IPS-NIHi7 (cell line): ENCODE data around the gene BUD23.
"Not testable (repeated sequence)": the region's sequence is repeated elsewhere in the genome, so short reads cannot be mapped to it uniquely, and the experiment has no call there.

ENCODE experiments used
- DNase-seq: peaks from one replicate; pipeline ENCODE4 v3.0.0; 2012; ENCODE audit warnings: mixed read lengths; ENCODE audit errors: extremely low spot score

Gene BUD23

GRCh38 chr7:73668103-73668885 lies 15.1 kb upstream of the BUD23 start:
- DNase-seq = no peak

DNA sequence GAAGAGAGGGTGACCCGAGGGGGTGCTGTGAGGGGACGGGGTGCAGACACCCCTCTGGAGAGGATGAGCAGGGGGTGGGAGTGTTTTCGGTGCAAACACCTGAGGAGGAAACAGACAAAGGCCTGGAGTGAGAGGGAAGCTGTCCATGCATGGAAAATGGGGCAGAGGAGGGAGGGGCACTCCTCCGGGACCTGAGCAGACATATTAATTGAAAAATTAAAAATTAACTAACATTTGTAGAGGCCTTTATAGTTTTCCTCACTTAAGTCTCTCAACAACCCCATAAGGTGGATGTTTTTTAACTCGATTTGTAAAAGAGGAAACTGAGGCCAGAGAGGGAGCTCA lies 14.5 kb upstream of the BUD23 start:
- DNase-seq = no peak

DNA sequence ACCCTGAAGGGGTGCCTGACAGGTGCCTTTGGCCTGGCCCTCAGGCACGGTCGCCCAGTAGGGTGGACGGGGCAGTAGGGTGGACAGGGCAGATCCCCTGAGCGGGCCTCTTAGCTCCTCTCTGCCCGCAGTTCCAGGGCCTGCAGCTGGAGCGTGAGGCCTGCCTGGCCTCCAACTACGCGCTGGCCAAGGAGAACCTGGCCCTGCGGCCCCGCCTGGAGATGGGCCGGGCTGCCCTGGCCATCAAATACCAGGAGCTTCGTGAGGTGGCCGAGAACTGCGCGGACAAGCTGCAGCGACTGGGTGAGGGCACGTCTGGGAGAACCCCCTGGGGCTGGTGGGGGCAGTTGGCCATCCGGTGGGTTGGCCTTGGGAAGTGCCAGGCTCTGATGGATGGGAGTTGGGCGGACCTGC lies 14.1 kb upstream of the BUD23 start:
- DNase-seq = no peak

DNA sequence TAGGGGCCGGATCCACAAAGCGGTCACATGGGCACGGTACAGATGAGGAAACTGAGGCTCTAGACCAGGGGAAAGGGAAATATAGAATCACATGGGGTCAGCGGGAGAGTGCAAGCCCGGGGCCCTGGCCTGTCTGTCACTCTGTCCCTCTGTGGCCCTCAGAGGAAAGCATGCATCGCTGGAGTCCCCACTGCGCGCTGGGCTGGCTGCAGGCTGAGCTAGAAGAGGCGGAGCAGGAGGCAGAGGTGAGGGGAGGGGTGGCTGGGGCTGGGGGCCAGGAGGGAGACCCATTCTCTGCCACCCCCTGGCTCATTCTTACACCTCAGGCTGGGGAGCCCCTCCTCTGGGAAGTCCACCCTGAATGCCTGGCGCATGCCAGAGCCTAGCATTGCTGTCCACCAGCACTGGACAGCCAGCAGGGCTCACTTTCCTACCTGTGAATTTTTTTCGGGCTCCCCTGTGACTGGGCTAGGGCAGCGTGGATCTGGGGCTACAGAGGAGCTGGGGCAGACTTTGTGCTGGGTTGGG lies 13.5 kb upstream of the BUD23 start:
- DNase-seq = no peak

GRCh38 chr7:73671322-73671661 lies 12.1 kb upstream of the BUD23 start:
- DNase-seq = no peak

- no peak for DNase-seq
Measured at GRCh38 chr7:73671857-73672445, 11.4 kb upstream of the BUD23 start.

DNA sequence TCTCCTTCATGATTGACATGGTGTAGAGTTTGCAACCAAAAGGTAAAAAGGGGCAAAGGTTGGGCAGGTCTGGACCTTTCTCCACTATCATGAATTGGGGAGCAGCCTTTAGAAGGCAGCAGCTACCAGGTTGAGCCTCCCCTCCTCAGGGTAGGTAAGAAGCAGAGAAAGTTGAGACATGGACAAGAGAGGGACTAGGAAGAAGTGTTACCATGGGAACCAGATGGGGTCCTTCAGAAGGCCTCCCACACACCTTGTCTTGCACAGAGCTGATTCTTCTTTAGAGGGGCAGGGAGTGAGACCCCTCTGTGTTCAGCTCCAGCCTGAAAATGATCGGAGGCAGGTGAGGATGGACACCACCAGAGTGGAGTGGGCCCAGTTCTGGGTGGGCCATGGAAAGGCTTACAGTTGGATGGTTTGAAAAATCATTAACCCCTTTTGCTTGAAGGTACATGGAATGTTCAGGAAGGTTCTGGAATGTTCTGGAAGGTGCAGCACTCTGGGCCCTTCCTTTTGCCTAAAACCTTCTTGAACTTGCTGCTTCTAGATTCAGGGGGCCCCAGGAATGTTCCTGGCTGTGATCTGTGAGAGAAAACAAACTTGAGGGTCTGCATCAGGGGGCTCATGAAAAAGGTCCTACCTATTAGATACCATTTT lies 8.8 kb upstream of the BUD23 start:
- DNase-seq = no peak

DNA sequence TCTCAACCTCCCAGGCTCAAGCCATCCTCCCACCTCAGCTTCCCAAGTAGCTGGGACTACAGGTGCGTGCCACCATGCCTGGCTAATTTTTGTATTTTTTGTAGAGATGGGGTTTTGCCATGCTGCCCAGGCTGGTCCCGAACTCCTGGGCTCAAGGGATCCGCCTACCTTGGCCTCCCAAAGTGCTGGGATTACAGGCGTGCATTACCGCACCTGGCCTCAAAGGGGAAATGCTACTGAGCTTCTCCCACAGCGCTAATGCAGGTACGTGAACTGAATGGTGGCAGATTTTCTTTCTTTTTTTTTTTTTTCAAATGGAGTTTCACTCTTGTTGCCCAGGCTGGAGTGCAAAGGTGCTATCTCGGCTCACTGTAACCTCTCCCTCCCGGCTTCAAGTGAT lies 7.3 kb upstream of the BUD23 start:
- not testable (repeated sequence) for DNase-seq

DNA sequence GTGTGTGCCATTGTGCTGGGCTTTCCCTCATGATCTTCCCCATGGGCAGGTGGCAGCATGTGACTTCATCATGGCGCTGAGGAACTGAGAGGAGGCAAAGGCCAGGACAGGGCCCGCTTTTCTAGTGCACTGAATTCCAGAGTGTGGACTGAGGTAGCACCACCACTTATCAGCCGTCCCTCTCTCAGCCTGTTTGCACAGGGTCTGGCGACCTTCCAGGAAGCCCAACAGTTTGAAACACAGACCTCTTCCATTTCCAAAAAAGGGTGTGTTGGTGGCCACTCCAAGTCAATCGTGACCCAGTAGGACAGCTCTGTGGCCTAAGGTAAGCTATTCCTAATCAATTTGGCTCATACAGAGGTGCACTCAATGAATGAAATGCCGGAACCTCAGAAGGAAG lies 4.5 kb upstream of the BUD23 start:
- no peak for DNase-seq

GRCh38 chr7:73679709-73680108 lies 3.7 kb upstream of the BUD23 start:
- no peak for DNase-seq

DNA sequence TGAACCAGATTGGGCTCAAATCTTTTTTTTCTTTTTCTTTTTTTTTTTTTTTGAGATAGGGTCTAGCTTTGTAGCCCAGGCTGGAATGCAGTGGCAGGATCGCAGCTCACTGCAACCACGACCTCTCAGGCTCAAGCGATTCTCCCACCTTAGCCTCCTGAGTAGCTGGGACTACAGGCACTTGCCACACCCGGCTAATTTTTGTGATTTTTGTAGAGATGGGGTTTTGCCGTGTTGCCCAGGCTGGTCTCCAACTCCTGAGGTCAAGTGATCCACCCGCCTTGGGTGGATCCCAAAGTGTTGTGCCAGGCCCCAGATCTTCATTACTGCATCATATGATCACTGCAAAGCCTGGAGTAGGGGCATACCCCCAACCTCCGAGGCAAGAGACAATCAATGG lies 2.9 kb upstream of the BUD23 start:
- DNase-seq = no peak

GRCh38 chr7:73681031-73681430 lies 2.4 kb upstream of the BUD23 start:
- DNase-seq = no peak

DNA sequence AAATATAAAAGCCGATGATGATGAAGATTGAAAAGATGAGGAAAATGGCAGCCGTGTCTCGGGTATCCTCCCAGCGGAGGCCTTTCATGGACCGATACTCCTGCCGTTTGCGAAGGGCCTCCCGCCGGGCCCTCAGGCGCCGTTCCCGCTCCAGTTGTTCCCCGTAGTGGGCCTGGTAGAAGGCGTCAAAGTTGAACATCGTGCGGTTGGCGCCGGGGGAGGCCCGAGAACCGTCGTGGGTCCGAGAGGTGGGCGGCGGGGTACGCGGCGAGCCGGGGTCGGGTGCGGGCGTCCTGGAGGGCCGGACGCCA lies 697 bp upstream of the BUD23 start:
- no peak for DNase-seq

DNA sequence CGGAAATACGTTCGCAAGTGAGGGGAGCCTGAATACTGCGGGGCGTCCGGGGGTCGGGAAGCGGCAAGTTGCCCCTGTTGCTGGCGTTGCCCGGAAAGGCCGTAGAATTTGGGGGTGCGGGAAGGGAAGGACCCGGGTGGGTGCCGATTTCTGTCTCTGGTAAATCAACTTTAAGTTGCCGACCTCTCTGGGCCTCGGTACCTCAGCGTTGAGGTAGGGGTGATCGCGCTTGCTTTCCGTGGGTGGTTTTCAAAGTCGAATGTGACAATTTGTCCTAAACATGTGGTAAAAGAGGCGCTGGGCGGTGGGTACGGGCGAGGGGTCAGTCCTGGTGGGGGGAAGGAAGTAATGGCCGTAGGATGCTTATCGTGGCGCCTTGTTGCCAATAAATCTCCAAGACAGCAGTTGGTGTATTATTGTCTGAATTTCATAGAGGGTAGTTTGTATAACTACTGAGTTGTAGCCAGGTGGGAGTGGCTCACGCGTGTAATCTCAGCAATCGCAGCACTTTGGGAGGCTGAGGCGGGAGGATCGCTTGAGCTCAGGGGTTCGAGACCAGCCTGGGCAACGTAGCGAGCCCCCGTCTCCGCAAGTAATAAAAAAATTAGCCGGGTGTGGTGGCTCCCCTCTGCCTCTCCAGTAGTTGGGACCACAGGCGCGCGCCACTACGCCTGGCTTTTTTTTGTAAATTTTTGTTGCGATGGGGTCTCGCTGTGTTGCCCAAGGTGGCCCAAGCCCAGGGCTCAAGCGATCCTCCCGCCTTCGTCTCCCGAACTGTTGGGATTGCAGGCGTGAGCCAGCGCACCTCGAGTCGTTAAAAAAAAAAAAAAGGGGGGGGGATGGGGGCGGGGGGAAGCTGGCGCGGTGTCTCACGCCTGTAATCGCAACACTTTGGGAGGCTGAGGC lies 644 bp downstream of the BUD23 start:
- no peak for DNase-seq

GRCh38 chr7:73685311-73685710 lies 1.9 kb downstream of the BUD23 start:
- no peak for DNase-seq

DNA sequence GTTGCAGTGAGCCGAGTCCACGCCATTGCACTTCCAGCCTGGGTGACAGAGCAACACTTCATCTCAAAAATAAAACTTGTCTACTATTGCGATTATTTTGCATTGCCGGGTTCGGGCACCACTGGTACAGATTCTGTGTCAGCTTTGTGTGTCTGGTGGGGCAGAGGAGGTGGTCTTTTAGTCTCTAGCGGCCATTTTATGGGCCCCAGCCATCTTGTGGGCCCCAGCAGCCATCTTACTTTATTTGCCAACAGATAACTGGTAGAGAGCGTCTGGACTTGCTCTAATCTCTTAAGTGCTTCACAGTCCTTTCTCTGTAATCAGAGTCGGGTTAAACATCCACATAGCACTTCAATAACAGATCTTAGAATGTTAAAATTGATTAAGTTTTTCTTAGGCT lies 4.9 kb downstream of the BUD23 start:
- DNase-seq = no peak

GRCh38 chr7:73690646-73691045 lies 7.2 kb downstream of the BUD23 start:
- no peak for DNase-seq

GRCh38 chr7:73696372-73696771 lies 13.0 kb downstream of the BUD23 start:
- DNase-seq = no peak

GRCh38 chr7:73698410-73698809 lies 15.0 kb downstream of the BUD23 start:
- no peak for DNase-seq

GRCh38 chr7:73699370-73700068 lies 16.1 kb downstream of the BUD23 start:
- no peak for DNase-seq

GRCh38 chr7:73700069-73700423 lies 16.6 kb downstream of the BUD23 start:
- DNase-seq = no peak
